Fibroblast of pulmonary artery (primary cell): ENCODE results near the gene USHBP1.
A peak's percentile ranks its signal among the peaks of the same experiment; 100 is the strongest.

Source experiments
- DNase-seq: peaks from one replicate; pipeline ENCODE4 v3.0.0-alpha.2; 2010; ENCODE audit warnings: low read depth
- H3K4me3 ChIP-seq: replicated peaks from 2 replicates; pipeline ENCODE4 v1.5.1; 2011; ENCODE audit warnings: low read depth, mild to moderate bottlenecking, control low read depth, low read length, moderate library complexity
- CTCF ChIP-seq: IDR thresholded peaks from 2 replicates; pipeline ENCODE4 v1.5.1; 2011; ENCODE audit warnings: mild to moderate bottlenecking, control low read depth, low read length, inconsistent platforms; ENCODE audit errors: missing control alignments

Gene USHBP1

GRCh38 chr19:17268754-17269153 lies 4.2 kb upstream of the USHBP1 start:
- no peak overlapping the region for H3K4me3 ChIP-seq
- no peak for DNase-seq
- no peak for TF ChIP-seq CTCF

- H3K4me3 ChIP-seq = peak within 1 kb of the TSS; percentile 84
- no peak for TF ChIP-seq CTCF
These were observed 2.6 kb upstream of the USHBP1 start, which contains the start of gene BABAM1 for GRCh38 chr19:17266975-17267788. BABAM1 (plus strand) TSS chr19:17267443; CDS start chr19:17268807, 1,364 bp downstream.

GRCh38 chr19:17266589-17266974 lies 2.0 kb upstream of the USHBP1 start:
- TF ChIP-seq CTCF = no peak
- no peak for DNase-seq

More at GRCh38 chr19:17266975-17267788, 2.6 kb upstream of the USHBP1 start, which contains the start of gene BABAM1:
- peak; percentile 100 for DNase-seq

GRCh38 chr19:17266026-17266425 lies 1.5 kb upstream of the USHBP1 start:
- H3K4me3 ChIP-seq = no peak overlapping the region
- no peak for DNase-seq
- TF ChIP-seq CTCF = no peak

More at GRCh38 chr19:17266589-17266974, 2.0 kb upstream of the USHBP1 start:
- no peak overlapping the region for H3K4me3 ChIP-seq

GRCh38 chr19:17263712-17264640 lies 569 bp downstream of the USHBP1 start:
- DNase-seq = no peak
- TF ChIP-seq CTCF = no peak

GRCh38 chr19:17262557-17262956 lies 2.0 kb downstream of the USHBP1 start:
- H3K4me3 ChIP-seq = no peak overlapping the region
- TF ChIP-seq CTCF = no peak
- no peak for DNase-seq

More at GRCh38 chr19:17263712-17264640, 569 bp downstream of the USHBP1 start:
- H3K4me3 ChIP-seq = no peak overlapping the region
